ENCODE results near the gene FBL.
A peak's percentile ranks its signal among the peaks of the same experiment; 100 is the strongest.

Gene FBL

GRCh38 chr19:39846678-39847486, 703 bp upstream of the FBL start:
- ATAC-seq (replicated peaks; ENCODE audit: extremely low read depth, poor library complexity, severe bottlenecking) (no peak), DNase-seq (ENCODE audit: low spot score in 2 of 2) (no peak)
- Mint-ChIP-seq H3K4me3 (peak overlapping the region; percentile 83), H3K27me3 (no peaks in the 10 kb centered on the region), H3K27ac (ENCODE audit: low read depth) (peak overlapping the region; percentile 82), H3K4me1 (peaks cover 49% of the 10 kb centered on the region), H3K9me3 (no peaks in the 10 kb centered on the region), H3K36me3 (ENCODE audit: insufficient read depth) (peaks cover 19% of the 10 kb centered on the region)

- Mint-ChIP-seq H3K4me3 (peak overlapping the region; percentile 83), H3K9me3 (no peaks in the 10 kb centered on the region), H3K27ac (ENCODE audit: low read depth) (peak overlapping the region; percentile 82), H3K4me1 (peaks cover 57% of the 10 kb centered on the region), H3K36me3 (ENCODE audit: insufficient read depth) (peaks cover 19% of the 10 kb centered on the region), H3K27me3 (no peaks in the 10 kb centered on the region)
- no peak for DNase-seq (ENCODE audit: low spot score in 2 of 2)
- ATAC-seq (replicated peaks; ENCODE audit: extremely low read depth, poor library complexity, severe bottlenecking) = no peak
Measured at GRCh38 chr19:39845584-39845932, 621 bp downstream of the FBL start.

GRCh38 chr19:39845172-39845571, 1.0 kb downstream of the FBL start:
- H3K4me3 Mint-ChIP-seq = peak overlapping the region; percentile 83
- no peaks in the 10 kb centered on the region for H3K9me3 Mint-ChIP-seq
- ATAC-seq (replicated peaks; ENCODE audit: extremely low read depth, poor library complexity, severe bottlenecking) = no peak
- DNase-seq (ENCODE audit: low spot score in 2 of 2) = no peak
- H3K27ac Mint-ChIP-seq (ENCODE audit: low read depth) = peak overlapping the region; percentile 82
- peaks cover 57% of the 10 kb centered on the region for H3K4me1 Mint-ChIP-seq
- peaks cover 21% of the 10 kb centered on the region for H3K36me3 Mint-ChIP-seq (ENCODE audit: insufficient read depth)
- no peaks in the 10 kb centered on the region for H3K27me3 Mint-ChIP-seq

GRCh38 chr19:39843919-39844793, 2.0 kb downstream of the FBL start:
- peak overlapping the region; percentile 82 for H3K27ac Mint-ChIP-seq (ENCODE audit: low read depth)
- no peak for ATAC-seq (replicated peaks; ENCODE audit: extremely low read depth, poor library complexity, severe bottlenecking)
- peaks cover 63% of the 10 kb centered on the region for H3K4me1 Mint-ChIP-seq
- H3K27me3 Mint-ChIP-seq = no peaks in the 10 kb centered on the region
- DNase-seq (ENCODE audit: low spot score in 2 of 2) = no peak
- peak overlapping the region; percentile 83 for H3K4me3 Mint-ChIP-seq
- H3K9me3 Mint-ChIP-seq = no peaks in the 10 kb centered on the region
- peaks cover 27% of the 10 kb centered on the region for H3K36me3 Mint-ChIP-seq (ENCODE audit: insufficient read depth)

GRCh38 chr19:39842693-39843435, 3.3 kb downstream of the FBL start:
- no peaks in the 10 kb centered on the region for H3K27me3 Mint-ChIP-seq
- peak overlapping the region; percentile 48 for H3K27ac Mint-ChIP-seq (ENCODE audit: low read depth)
- peaks cover 64% of the 10 kb centered on the region for H3K4me1 Mint-ChIP-seq
- peak overlapping the region; percentile 59 for H3K4me3 Mint-ChIP-seq
- H3K9me3 Mint-ChIP-seq = no peaks in the 10 kb centered on the region
- peaks cover 34% of the 10 kb centered on the region for H3K36me3 Mint-ChIP-seq (ENCODE audit: insufficient read depth)
- ATAC-seq (replicated peaks; ENCODE audit: extremely low read depth, poor library complexity, severe bottlenecking) (no peak), DNase-seq (ENCODE audit: low spot score in 2 of 2) (no peak)

GRCh38 chr19:39841041-39841440, 5.1 kb downstream of the FBL start:
- ATAC-seq (replicated peaks; ENCODE audit: extremely low read depth, poor library complexity, severe bottlenecking) = no peak
- no peak overlapping the region for H3K27ac Mint-ChIP-seq (ENCODE audit: low read depth)
- no peak overlapping the region for H3K4me3 Mint-ChIP-seq
- H3K27me3 Mint-ChIP-seq = no peaks in the 10 kb centered on the region
- no peaks in the 10 kb centered on the region for H3K9me3 Mint-ChIP-seq
- no peak for DNase-seq (ENCODE audit: low spot score in 2 of 2)
- H3K36me3 Mint-ChIP-seq (ENCODE audit: insufficient read depth) = peaks cover 42% of the 10 kb centered on the region
- H3K4me1 Mint-ChIP-seq = peaks cover 52% of the 10 kb centered on the region

- no peak for ATAC-seq (replicated peaks; ENCODE audit: extremely low read depth, poor library complexity, severe bottlenecking)
- peaks cover 37% of the 10 kb centered on the region for H3K36me3 Mint-ChIP-seq (ENCODE audit: insufficient read depth)
- no peak overlapping the region for H3K27ac Mint-ChIP-seq (ENCODE audit: low read depth)
- no peak overlapping the region for H3K4me3 Mint-ChIP-seq
- no peaks in the 10 kb centered on the region for H3K27me3 Mint-ChIP-seq
- H3K9me3 Mint-ChIP-seq = no peaks in the 10 kb centered on the region
- peaks cover 47% of the 10 kb centered on the region for H3K4me1 Mint-ChIP-seq
- DNase-seq (ENCODE audit: low spot score in 2 of 2) = no peak
Measured at GRCh38 chr19:39840492-39840891, 5.7 kb downstream of the FBL start.

- no peak for DNase-seq (ENCODE audit: low spot score in 2 of 2)
- no peaks in the 10 kb centered on the region for H3K27me3 Mint-ChIP-seq
- H3K9me3 Mint-ChIP-seq = no peaks in the 10 kb centered on the region
- no peak overlapping the region for H3K4me3 Mint-ChIP-seq
- no peak overlapping the region for H3K27ac Mint-ChIP-seq (ENCODE audit: low read depth)
- H3K4me1 Mint-ChIP-seq = peaks cover 40% of the 10 kb centered on the region
- peaks cover 36% of the 10 kb centered on the region for H3K36me3 Mint-ChIP-seq (ENCODE audit: insufficient read depth)
- ATAC-seq (replicated peaks; ENCODE audit: extremely low read depth, poor library complexity, severe bottlenecking) = no peak
Measured at GRCh38 chr19:39839678-39840327, 6.4 kb downstream of the FBL start.

- H3K27ac Mint-ChIP-seq (ENCODE audit: low read depth) = no peak overlapping the region
- peaks cover 41% of the 10 kb centered on the region for H3K36me3 Mint-ChIP-seq (ENCODE audit: insufficient read depth)
- no peak overlapping the region for H3K4me3 Mint-ChIP-seq
- ATAC-seq (replicated peaks; ENCODE audit: extremely low read depth, poor library complexity, severe bottlenecking) (no peak), DNase-seq (ENCODE audit: low spot score in 2 of 2) (no peak)
- H3K9me3 Mint-ChIP-seq = no peaks in the 10 kb centered on the region
- no peaks in the 10 kb centered on the region for H3K27me3 Mint-ChIP-seq
- peaks cover 33% of the 10 kb centered on the region for H3K4me1 Mint-ChIP-seq
Measured at GRCh38 chr19:39838569-39838968, 7.6 kb downstream of the FBL start.

- ATAC-seq (replicated peaks; ENCODE audit: extremely low read depth, poor library complexity, severe bottlenecking) (no peak), DNase-seq (ENCODE audit: low spot score in 2 of 2) (no peak)
- Mint-ChIP-seq H3K27me3 (no peaks in the 10 kb centered on the region), H3K4me3 (no peak overlapping the region), H3K9me3 (no peaks in the 10 kb centered on the region), H3K36me3 (ENCODE audit: insufficient read depth) (peaks cover 42% of the 10 kb centered on the region), H3K4me1 (peaks cover 32% of the 10 kb centered on the region), H3K27ac (ENCODE audit: low read depth) (no peak overlapping the region)
Measured at GRCh38 chr19:39837978-39838377, 8.2 kb downstream of the FBL start.

- Mint-ChIP-seq H3K4me3 (peak overlapping the region; percentile 70), H3K27ac (ENCODE audit: low read depth) (peak overlapping the region; percentile 50), H3K27me3 (no peaks in the 10 kb centered on the region), H3K4me1 (peaks cover 35% of the 10 kb centered on the region), H3K9me3 (no peaks in the 10 kb centered on the region), H3K36me3 (ENCODE audit: insufficient read depth) (peaks cover 45% of the 10 kb centered on the region)
- ATAC-seq (replicated peaks; ENCODE audit: extremely low read depth, poor library complexity, severe bottlenecking) (no peak), DNase-seq (ENCODE audit: low spot score in 2 of 2) (no peak)
Measured at GRCh38 chr19:39834287-39834841, 11.8 kb downstream of the FBL start.
